Measurements from ENCODE around the gene UPF2. TPM values are rescaled to one million over a fixed set of nuclear protein-coding genes. Genes with fewer than 3 reads are reported as not detected.
A peak's percentile ranks its signal among the peaks of the same experiment; 100 is the strongest.

The UPF2 gene
- total RNA-seq, 1 donor from 2014 or later = 7.9 TPM

GRCh38 chr10:12041766-12042408 lies 722 bp downstream of the UPF2 start:
- H3K4me3 ChIP-seq = peak overlapping the region; percentile 91 to 95
- no peak for TF ChIP-seq CTCF (IDR thresholded peaks at IDR 0.05)
- H3K9me3 ChIP-seq = no peaks in the 10 kb centered on the region
- H3K27me3 ChIP-seq = no peaks in the 10 kb centered on the region
- peaks cover 0 to 2% of the 10 kb centered on the region in 2 donors for H3K4me1 ChIP-seq
- no peaks in the 10 kb centered on the region for H3K36me3 ChIP-seq
- intact Hi-C loops (cut with DNase I) = loop anchor here (1.0 to 2.0 kb wide), 2 partner anchors 87 to 1261 kb away; partner anchors contain the start of gene SEC61A2
- no peak for DNase-seq (ENCODE audit: low spot score in 2 of 2)
- H3K27ac ChIP-seq = peak overlapping the region; percentile 91 to 93

DNA sequence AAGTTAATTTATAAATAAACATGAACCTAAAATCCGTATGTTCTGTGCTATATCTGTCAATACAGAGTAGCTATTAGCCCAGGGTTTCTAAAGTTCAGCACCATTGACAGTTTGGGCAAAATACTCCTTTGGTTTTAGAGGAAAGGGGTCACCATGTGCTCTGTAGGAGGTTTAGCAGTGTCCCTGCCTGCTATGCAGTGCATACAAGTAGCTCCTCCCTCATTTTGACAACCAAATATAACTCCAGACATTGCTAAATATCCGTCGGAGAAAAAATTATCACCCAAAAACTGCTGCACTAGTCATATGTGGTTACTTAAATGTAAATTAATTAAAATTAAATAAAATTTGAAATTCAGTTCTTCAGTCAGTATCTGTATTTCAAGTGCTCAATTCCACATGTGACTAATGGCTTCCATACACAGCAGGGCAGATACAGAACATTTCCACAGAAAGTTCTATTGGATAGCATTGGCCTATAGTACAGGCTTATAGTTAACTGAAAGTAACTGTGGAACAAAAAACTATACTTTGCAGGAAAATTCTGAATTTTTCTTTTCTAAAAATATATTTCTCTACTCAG lies 6.4 kb downstream of the UPF2 start:
- no peaks in the 10 kb centered on the region for H3K9me3 ChIP-seq
- intact Hi-C loops (cut with DNase I) = no loop called here
- peaks cover 17 to 35% of the 10 kb centered on the region in 2 donors for H3K36me3 ChIP-seq
- TF ChIP-seq CTCF (IDR thresholded peaks at IDR 0.05) = no peak
- H3K27me3 ChIP-seq = no peaks in the 10 kb centered on the region
- H3K4me1 ChIP-seq = no peaks in the 10 kb centered on the region
- no peak overlapping the region for H3K27ac ChIP-seq
- DNase-seq (ENCODE audit: low spot score in 2 of 2) = no peak
- no peak overlapping the region for H3K4me3 ChIP-seq

DNA sequence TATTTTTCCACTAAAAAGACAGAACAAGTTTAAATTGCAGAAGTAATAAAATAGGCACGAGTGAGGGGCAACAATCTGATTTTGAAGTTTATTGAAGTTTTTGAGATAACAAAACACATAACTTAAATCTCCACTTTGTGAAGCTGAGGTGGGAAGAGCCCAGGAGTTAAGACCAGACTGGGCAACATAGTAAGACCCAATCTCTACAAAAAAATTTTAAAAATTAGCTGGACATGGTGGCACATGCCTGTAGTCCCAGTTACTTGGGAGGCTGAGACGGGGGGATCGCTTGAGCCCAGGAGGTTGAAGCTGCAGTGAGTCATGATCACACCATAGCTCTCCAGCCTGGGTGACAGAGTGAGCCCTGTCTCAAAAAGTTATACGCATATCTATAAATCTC lies 11.2 kb downstream of the UPF2 start:
- H3K9me3 ChIP-seq = no peaks in the 10 kb centered on the region
- H3K4me3 ChIP-seq = no peak overlapping the region
- no peak for TF ChIP-seq CTCF (IDR thresholded peaks at IDR 0.05)
- H3K27me3 ChIP-seq = no peaks in the 10 kb centered on the region
- H3K36me3 ChIP-seq = peaks cover 42 to 63% of the 10 kb centered on the region in 2 donors
- intact Hi-C loops (cut with DNase I) = loop anchor here (5.0 kb wide), 1 partner anchor 41 kb away; no protein-coding TSS in a partner anchor
- H3K27ac ChIP-seq = no peak overlapping the region
- no peak for DNase-seq (ENCODE audit: low spot score in 2 of 2)
- no peaks in the 10 kb centered on the region for H3K4me1 ChIP-seq

GRCh38 chr10:12027539-12027938 lies 15.1 kb downstream of the UPF2 start:
- DNase-seq (ENCODE audit: low spot score in 2 of 2) = no peak
- Histone ChIP-seq H3K9me3 (no peaks in the 10 kb centered on the region), H3K27ac (no peak overlapping the region), H3K4me3 (no peak overlapping the region), H3K27me3 (no peaks in the 10 kb centered on the region), H3K36me3 (peaks cover 24 to 40% of the 10 kb centered on the region in 2 donors), H3K4me1 (no peaks in the 10 kb centered on the region)
- intact Hi-C loops (cut with DNase I) = no loop called here
- no peak for TF ChIP-seq CTCF (IDR thresholded peaks at IDR 0.05)

DNA sequence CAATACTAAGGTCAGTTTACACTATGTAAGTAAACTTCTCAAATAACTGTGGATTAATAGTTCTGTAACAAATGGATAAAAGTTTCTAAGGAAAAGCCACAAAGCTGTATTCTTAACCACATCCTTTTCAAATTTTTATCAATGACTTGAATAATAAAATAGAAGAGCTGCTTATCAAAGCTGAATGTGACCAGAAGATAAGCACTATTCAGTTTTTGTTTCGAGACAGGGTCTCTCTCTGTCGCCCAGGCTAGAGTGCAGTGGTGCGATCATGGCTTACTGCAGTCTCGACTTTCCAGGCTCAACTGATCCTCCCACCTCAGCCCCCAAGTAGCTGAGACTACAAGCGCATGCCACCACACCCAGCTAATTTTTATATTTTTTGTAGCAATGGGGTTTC lies 17.0 kb downstream of the UPF2 start:
- TF ChIP-seq CTCF (IDR thresholded peaks at IDR 0.05) = no peak
- intact Hi-C loops (cut with DNase I) = no loop called here
- H3K4me1 ChIP-seq = no peaks in the 10 kb centered on the region
- no peaks in the 10 kb centered on the region for H3K9me3 ChIP-seq
- H3K27me3 ChIP-seq = no peaks in the 10 kb centered on the region
- no peak overlapping the region for H3K4me3 ChIP-seq
- no peak for DNase-seq (ENCODE audit: low spot score in 2 of 2)
- no peak overlapping the region for H3K27ac ChIP-seq
- peaks cover 24 to 35% of the 10 kb centered on the region in 2 donors for H3K36me3 ChIP-seq
